RPMI7951 (cell line): ENCODE results near the gene ASZ1. TPM values are rescaled to one million over a fixed set of nuclear protein-coding genes. Genes with fewer than 3 reads are reported as not detected.

ENCODE experiments used
- DNase-seq: peaks from one replicate; pipeline ENCODE4 v3.0.0-alpha.2; 2012; ENCODE audit warnings: low read depth
- total RNA-seq: library from RNA; depleted of rRNA; stranded (reverse); fragments of >200 nt; shearing (Covaris generic); gene quantifications from 2 replicates; pipeline ENCODE4 v1.2.3, GENCODE V29; 2014; rRNA removed

Gene ASZ1
- total RNA-seq, 1 experiment from 2014 or later = not detected

GRCh38 chr7:117338020-117338419, 89.3 kb downstream of the ASZ1 start:
- peak; percentile 21 for DNase-seq

DNA sequence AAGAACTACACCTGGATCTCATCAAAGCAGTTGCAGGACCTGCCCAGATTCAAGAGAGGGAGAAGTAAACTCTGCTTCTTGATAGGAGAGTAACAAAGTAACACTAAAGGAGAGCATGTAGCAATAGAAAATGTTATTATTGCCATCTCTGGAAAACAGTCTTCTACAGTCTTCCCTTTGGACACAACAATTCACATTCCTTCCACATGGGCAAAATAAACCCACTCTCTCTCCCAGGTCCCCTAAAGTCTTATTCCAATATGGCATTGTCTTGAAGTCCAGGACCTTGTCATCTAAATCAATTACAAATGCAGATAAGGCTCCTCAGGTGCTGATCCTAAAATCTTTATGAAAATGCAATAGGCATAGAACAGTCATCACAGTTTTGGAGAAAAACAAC, 94.1 kb downstream of the ASZ1 start:
- no peak for DNase-seq

- no peak for DNase-seq
Observed at GRCh38 chr7:117332031-117332430, 95.3 kb downstream of the ASZ1 start.

DNA sequence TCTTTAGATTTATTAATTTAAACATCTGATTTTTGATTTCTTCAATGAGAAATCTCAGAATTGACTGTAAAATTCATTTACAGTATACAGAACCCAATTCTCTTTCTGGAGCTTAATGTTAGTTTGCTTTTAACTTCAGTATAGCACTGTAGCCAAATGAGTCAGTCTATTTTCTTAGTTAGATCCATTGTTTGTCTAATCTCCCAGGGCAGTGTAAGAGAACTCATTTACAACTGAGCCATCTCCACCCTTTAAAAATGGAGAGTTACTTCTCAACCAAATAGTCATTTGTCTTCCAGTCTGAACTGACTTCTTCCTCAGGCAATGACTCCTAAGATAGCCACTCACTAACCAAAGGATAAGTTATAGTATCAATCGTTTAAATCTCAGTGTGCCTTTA, 101.5 kb downstream of the ASZ1 start:
- no peak for DNase-seq

DNA sequence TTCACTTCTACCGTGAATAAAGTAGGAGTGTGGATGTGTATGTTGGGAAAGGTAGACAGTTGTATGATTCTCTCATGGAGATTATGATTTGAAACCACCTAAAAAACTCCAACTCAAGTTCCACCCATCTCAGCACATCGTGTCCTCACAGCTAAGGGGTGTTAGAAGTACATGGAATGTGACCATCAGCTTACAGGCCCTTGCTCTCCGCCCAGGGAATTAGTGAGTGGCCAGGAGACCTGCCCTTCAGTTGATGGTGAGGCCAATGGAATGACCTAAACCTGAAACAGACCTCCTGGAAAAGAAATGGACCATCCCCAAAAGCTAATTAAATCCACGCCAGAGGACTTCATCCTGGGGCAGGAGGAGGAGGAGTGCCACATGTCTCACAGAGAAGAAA, 102.3 kb downstream of the ASZ1 start:
- no peak for DNase-seq

- peak; percentile 9 for DNase-seq
Observed at GRCh38 chr7:117323851-117324711, 103.2 kb downstream of the ASZ1 start.

DNA sequence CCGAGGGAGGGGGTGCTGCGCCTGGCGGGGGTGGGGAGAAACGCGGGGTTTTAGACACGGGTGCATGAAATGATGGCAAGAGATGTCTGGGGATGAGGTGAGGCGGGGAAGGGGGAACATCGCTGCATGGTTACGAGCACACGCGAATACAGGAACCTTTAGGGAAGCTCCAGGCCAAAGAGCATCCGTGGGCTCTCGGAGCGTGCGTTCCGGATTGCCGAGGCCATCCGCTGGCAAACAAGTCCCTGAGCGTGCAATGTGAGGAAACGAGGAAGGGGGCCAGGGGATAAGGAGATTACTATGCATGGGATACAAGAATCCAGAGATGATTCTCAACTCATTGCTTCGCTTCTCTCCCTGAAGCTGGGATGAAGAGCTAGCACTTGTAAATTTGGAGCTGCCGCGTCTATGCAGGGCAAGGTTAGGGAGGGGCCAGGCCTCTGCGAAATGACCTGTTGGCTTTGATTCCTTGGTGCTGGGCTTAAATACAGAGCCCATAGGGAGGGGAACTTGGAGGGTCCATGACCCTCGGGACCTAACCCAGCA, 103.9 kb downstream of the ASZ1 start:
- DNase-seq = peak; percentile 3

- no peak for DNase-seq
Observed at GRCh38 chr7:117322741-117323304, 104.5 kb downstream of the ASZ1 start, which contains the start of gene WNT2. Gene WNT2, minus strand, starts transcription at chr7:117323058. Its CDS starts 69 bp downstream, at chr7:117322989.

DNA sequence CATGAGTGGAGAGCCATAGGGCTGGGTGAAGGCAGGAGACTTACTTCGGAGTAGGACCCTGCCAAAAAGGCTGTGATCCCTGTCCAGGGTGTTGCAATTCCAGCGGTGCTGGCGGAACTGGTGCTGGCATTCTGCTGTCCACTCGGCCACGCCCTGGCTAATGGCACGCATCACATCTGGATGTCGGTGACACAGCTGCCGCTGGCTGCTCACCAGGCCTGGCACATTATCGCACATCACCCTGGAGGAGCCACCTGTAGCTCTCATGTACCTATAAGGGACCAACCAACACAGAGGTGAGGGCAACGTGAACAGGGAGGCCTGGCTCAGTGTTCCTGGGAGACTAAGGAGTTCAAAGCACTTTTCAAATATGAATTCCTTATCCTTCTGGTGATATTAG, 106.8 kb downstream of the ASZ1 start:
- DNase-seq = no peak

- no peak for DNase-seq
Observed at GRCh38 chr7:117319181-117319580, 108.1 kb downstream of the ASZ1 start.

GRCh38 chr7:117313582-117313981, 113.7 kb downstream of the ASZ1 start:
- no peak for DNase-seq

Other genes with a start within 250 kb of the ASZ1 start
- gene WNT2, start 104.4 kb downstream of the ASZ1 start, total RNA-seq = not detected in 2 replicates
- gene CFTR, start 52.5 kb upstream of the ASZ1 start, total RNA-seq = not detected in 2 replicates